Colonic mucosa (tissue), 4 donors: ENCODE data around the gene MARVELD1. TPM values are rescaled to one million over a fixed set of nuclear protein-coding genes. Genes with fewer than 3 reads are reported as not detected.

Experiments
- DNase-seq: peaks from one replicate; pipeline ENCODE4 v3.0.0-alpha.2; 2020
- H3K27ac ChIP-seq: fragments of 200-600 bp; one replicate; pipeline ENCODE4 v1.8.0; 2021
- H3K27me3 ChIP-seq: fragments of 200-600 bp; one replicate; pipeline ENCODE4 v1.8.0; 2021
- H3K36me3 ChIP-seq: fragments of 200-600 bp; one replicate; pipeline ENCODE4 v1.8.0; 2021
- H3K4me1 ChIP-seq: fragments of 200-600 bp; one replicate; pipeline ENCODE4 v1.8.0; 2021; ENCODE audit warnings: mild to moderate bottlenecking
- H3K4me3 ChIP-seq: fragments of 200-600 bp; one replicate; pipeline ENCODE4 v1.8.0; 2021
- H3K9ac ChIP-seq, 2 donors: one replicate each; pipeline ENCODE4 v1.7.0; 2013; ENCODE audit warnings: control low read depth in 2 of 2, low read depth in 2 of 2, low read length in 2 of 2
- H3K9me3 ChIP-seq: fragments of 200-600 bp; one replicate; pipeline ENCODE4 v1.8.0; 2021
- intact Hi-C: fragments of 100-400 bp; cut with DNase I; formaldehyde crosslinking; loops from one replicate; pipeline ENCODE4 v1.14.1; 2022
- total RNA-seq, 2 donors: library from RNA; stranded (reverse); fragmentation: NEBNext Ultra II Directional in 1 of 2; extraction: Animal tissue kit (Norgen Biotek cat#: 25700) in 1 of 2; gene quantifications; one replicate each; pipeline ENCODE4 v1.2.1, GENCODE V29; 2021
- TF ChIP-seq, protein P1 (sequence below): fragments of 200-600 bp; IDR thresholded peaks from one replicate; pipeline ENCODE4 v1.8.0; 2022; ENCODE audit warnings: antibody characterized with exemption, mild to moderate bottlenecking
- donor health status: healthy.
- donor health status: DM: no; HTN: no; CAD: no.
- donor health status: DM: no; HTN: no; CAD: no.

Gene MARVELD1
- total RNA-seq, 2 donors from 2014 or later, result 25.7 to 31.7 TPM

GRCh38 chr10:97719602-97720001 lies 6.1 kb downstream of the MARVELD1 start:
- Histone ChIP-seq H3K27ac (peak overlapping the region; percentile 74), H3K27me3 (no peaks in the 10 kb centered on the region), H3K4me1 (peaks cover 23% of the 10 kb centered on the region), H3K9me3 (no peaks in the 10 kb centered on the region), H3K36me3 (no peaks in the 10 kb centered on the region), H3K4me3 (no peak overlapping the region), H3K9ac (peak overlapping the region in 1 of 2 donors; percentile 73)
- no peak for DNase-seq
- TF ChIP-seq, protein P1, sequence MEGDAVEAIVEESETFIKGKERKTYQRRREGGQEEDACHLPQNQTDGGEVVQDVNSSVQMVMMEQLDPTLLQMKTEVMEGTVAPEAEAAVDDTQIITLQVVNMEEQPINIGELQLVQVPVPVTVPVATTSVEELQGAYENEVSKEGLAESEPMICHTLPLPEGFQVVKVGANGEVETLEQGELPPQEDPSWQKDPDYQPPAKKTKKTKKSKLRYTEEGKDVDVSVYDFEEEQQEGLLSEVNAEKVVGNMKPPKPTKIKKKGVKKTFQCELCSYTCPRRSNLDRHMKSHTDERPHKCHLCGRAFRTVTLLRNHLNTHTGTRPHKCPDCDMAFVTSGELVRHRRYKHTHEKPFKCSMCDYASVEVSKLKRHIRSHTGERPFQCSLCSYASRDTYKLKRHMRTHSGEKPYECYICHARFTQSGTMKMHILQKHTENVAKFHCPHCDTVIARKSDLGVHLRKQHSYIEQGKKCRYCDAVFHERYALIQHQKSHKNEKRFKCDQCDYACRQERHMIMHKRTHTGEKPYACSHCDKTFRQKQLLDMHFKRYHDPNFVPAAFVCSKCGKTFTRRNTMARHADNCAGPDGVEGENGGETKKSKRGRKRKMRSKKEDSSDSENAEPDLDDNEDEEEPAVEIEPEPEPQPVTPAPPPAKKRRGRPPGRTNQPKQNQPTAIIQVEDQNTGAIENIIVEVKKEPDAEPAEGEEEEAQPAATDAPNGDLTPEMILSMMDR, result no peak
- intact Hi-C loops, result no loop called here

GRCh38 chr10:97721871-97722780 lies 8.6 kb downstream of the MARVELD1 start:
- intact Hi-C loops, result no loop called here
- peaks cover 20% of the 10 kb centered on the region for H3K4me1 ChIP-seq
- peak overlapping the region in 1 of 2 donors; percentile 40 for H3K9ac ChIP-seq
- no peaks in the 10 kb centered on the region for H3K9me3 ChIP-seq
- TF ChIP-seq, protein P1, result no peak
- H3K27me3 ChIP-seq, result no peaks in the 10 kb centered on the region
- H3K27ac ChIP-seq, result peak overlapping the region; percentile 82
- DNase-seq, result peak; percentile 84
- H3K4me3 ChIP-seq, result no peak overlapping the region
- no peaks in the 10 kb centered on the region for H3K36me3 ChIP-seq

- Histone ChIP-seq H3K4me3 (no peak overlapping the region), H3K9ac (no peak overlapping the region), H3K36me3 (no peaks in the 10 kb centered on the region), H3K9me3 (no peaks in the 10 kb centered on the region), H3K27me3 (no peaks in the 10 kb centered on the region), H3K27ac (no peak overlapping the region), H3K4me1 (peaks cover 15% of the 10 kb centered on the region)
- intact Hi-C loops, result no loop called here
- no peak for DNase-seq
- TF ChIP-seq, protein P1, result no peak
These were observed 9.5 kb downstream of the MARVELD1 start for GRCh38 chr10:97723001-97723400.

- peak overlapping the region; percentile 45 for H3K27ac ChIP-seq
These were observed 10.9 kb downstream of the MARVELD1 start for GRCh38 chr10:97724341-97724941.

GRCh38 chr10:97726636-97727178 lies 13.2 kb downstream of the MARVELD1 start:
- H3K4me3 ChIP-seq, result no peak overlapping the region
- H3K36me3 ChIP-seq, result no peaks in the 10 kb centered on the region
- intact Hi-C loops, result no loop called here
- peaks cover 3% of the 10 kb centered on the region for H3K4me1 ChIP-seq
- no peaks in the 10 kb centered on the region for H3K9me3 ChIP-seq
- H3K9ac ChIP-seq, result peak overlapping the region in 1 of 2 donors; percentile 31
- no peaks in the 10 kb centered on the region for H3K27me3 ChIP-seq
- peak overlapping the region; percentile 51 for H3K27ac ChIP-seq
- DNase-seq, result peak; percentile 72
- TF ChIP-seq, protein P1, result no peak

More at GRCh38 chr10:97724341-97724941, 10.9 kb downstream of the MARVELD1 start:
- intact Hi-C loops, result no loop called here
- TF ChIP-seq, protein P1, result no peak
- peak; percentile 48 for DNase-seq
- Histone ChIP-seq H3K9me3 (no peaks in the 10 kb centered on the region), H3K9ac (peak overlapping the region in 1 of 2 donors; percentile 68), H3K4me3 (no peak overlapping the region), H3K36me3 (no peaks in the 10 kb centered on the region), H3K27me3 (no peaks in the 10 kb centered on the region), H3K4me1 (peaks cover 7% of the 10 kb centered on the region)
